Measurements from ENCODE around the gene NTRK1. TPM values are rescaled to one million over a fixed set of nuclear protein-coding genes. Genes with fewer than 3 reads are reported as not detected.

Gene NTRK1
- total and polyA plus RNA-seq, 2 donors (not counting 1 experiment from before 2014, with no cell fraction given), result not detected

DNA sequence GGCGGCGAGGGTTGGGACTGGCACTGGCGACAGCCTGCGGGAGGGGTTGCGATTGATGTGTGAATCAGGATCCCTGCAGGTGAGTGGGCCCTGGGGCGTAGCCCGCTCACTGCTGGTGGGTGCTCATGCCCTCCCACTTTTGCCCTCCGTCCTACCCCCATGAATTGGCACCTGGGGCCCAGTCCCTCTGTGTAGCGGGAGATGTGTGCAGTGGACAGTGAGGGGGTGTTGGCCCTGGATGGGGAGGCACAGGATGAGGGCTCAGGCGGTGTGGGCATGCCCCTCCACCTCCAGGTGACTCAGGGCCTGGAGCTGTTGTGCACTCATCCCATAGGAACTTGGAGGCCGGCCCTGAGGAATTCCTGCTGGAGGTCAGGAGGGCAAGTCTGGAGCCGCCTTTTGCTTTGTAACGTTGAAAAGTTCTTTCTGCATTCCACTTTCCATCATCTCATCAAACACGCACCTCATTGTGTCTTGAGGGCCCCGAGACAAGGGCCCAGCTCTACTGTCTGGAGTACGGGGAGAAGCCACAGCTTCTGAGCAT is 35.9 kb downstream of the NTRK1 start:
- H3K27ac ChIP-seq (ENCODE audit: low read length in 2 of 2), result no peak overlapping the region
- no peak for DNase-seq
- Mint-ChIP-seq H3K27me3 (peaks cover 72% of the 10 kb centered on the region), H3K9me3 (ENCODE audit: insufficient read depth) (no peaks in the 10 kb centered on the region), H3K4me1 (peaks cover 11% of the 10 kb centered on the region), H3K4me3 (no peak overlapping the region), H3K27ac (no peak overlapping the region)
- WGBS (ENCODE audit: insufficient coverage), result 92% methylated on average over 11 of the region's 16 CpGs
- intact Hi-C loops (cut with micrococcal nuclease), result no loop called here
- no peak overlapping the region for H2AFZ ChIP-seq (ENCODE audit: insufficient read depth, low read depth, low read length, poor library complexity, severe bottlenecking)
- peaks cover 0 to 58% (median 18%) of the 10 kb centered on the region in 4 experiments for H3K27me3 ChIP-seq (replicated peaks in 1 of 4; ENCODE audit: control extremely low read depth in 1 of 4, control insufficient read depth in 3 of 4, insufficient read depth in 4 of 4, low read length in 3 of 4)
- H4K20me1 ChIP-seq (ENCODE audit: control insufficient read depth, insufficient read depth, low read length, poor library complexity, severe bottlenecking), result no peaks in the 10 kb centered on the region
- ATAC-seq (ENCODE audit: low read depth), result no peak
- ChIA-PET CTCF (no interaction called here), POLR2A (no interaction called here)
- H3K4me2 ChIP-seq (replicated peaks; ENCODE audit: low read depth, low read length, poor library complexity, severe bottlenecking), result no peak overlapping the region
- TF ChIP-seq EZH2 (IDR thresholded peaks at IDR 0.05; ENCODE audit: borderline replicate concordance, insufficient read depth, low read depth, low read length, poor library complexity, severe bottlenecking), result no peak
- TF ChIP-seq, protein P1, sequence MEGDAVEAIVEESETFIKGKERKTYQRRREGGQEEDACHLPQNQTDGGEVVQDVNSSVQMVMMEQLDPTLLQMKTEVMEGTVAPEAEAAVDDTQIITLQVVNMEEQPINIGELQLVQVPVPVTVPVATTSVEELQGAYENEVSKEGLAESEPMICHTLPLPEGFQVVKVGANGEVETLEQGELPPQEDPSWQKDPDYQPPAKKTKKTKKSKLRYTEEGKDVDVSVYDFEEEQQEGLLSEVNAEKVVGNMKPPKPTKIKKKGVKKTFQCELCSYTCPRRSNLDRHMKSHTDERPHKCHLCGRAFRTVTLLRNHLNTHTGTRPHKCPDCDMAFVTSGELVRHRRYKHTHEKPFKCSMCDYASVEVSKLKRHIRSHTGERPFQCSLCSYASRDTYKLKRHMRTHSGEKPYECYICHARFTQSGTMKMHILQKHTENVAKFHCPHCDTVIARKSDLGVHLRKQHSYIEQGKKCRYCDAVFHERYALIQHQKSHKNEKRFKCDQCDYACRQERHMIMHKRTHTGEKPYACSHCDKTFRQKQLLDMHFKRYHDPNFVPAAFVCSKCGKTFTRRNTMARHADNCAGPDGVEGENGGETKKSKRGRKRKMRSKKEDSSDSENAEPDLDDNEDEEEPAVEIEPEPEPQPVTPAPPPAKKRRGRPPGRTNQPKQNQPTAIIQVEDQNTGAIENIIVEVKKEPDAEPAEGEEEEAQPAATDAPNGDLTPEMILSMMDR (IDR thresholded peaks at IDR 0.05), result no peak
- H3K79me2 ChIP-seq (ENCODE audit: control insufficient read depth, insufficient read depth, low read length), result no peaks in the 10 kb centered on the region
- H3K9ac ChIP-seq (ENCODE audit: low read length), result no peak overlapping the region
- no peaks in the 10 kb centered on the region for H3K36me3 ChIP-seq (replicated peaks in 1 of 2; ENCODE audit: control extremely low read depth in 1 of 2, control insufficient read depth in 1 of 2, extremely low read depth in 1 of 2, insufficient read depth in 2 of 2, low read length in 1 of 2)
- H3K4me3 ChIP-seq (ENCODE audit: control extremely low read depth in 1 of 5, extremely low read depth in 1 of 5, insufficient read depth in 1 of 5, low read depth in 2 of 5, low read length in 4 of 5), result no peak overlapping the region
- peaks cover 21 to 24% of the 10 kb centered on the region in 2 donors for H3K4me1 ChIP-seq (ENCODE audit: control insufficient read depth in 2 of 2, insufficient read depth in 2 of 2, low read length in 2 of 2)
- peaks cover 0 to 14% (median 0%) of the 10 kb centered on the region in 3 donors for H3K9me3 ChIP-seq (ENCODE audit: control extremely low read depth in 1 of 3, control insufficient read depth in 2 of 3, insufficient read depth in 1 of 3, low read length in 2 of 3)

DNA sequence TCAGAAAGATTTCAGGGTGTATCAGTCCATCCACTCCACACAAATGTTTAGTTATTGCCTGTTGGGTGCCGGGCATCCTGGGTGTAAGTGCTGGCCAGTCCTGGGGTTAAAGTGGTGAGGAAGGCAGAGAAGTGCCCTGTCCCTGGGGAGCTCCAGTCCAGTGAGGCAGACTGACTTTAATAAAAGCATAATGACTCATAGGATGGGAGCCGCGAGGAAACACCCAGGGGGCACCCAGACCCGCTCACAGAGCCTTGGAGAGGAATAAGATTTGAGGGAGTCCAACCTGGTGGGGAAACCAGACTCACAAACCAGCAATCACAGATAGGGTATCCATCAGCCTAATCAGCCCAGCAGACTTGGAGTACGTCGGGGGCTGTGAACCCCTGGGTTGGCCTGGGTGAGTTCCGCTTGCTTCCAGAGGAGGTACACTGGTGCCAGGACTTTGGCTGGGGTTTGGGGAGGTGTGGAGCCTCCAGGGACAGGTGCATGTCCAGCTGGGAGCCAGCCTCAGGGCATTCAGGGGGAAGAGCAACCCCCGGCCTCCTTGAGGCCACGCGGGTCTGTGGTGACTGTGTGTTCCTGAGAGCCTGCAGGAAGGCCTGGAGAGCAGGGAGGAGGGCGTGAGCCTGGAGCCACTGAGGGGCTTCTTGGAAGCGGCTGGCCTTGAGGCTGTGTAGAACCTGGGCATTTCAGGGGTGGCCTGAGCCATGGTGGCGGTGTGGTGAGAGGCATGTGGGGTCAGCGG is 36.6 kb downstream of the NTRK1 start:
- no peak for DNase-seq
- Histone ChIP-seq H4K20me1 (ENCODE audit: control insufficient read depth, insufficient read depth, low read length, poor library complexity, severe bottlenecking) (no peaks in the 10 kb centered on the region), H3K79me2 (ENCODE audit: control insufficient read depth, insufficient read depth, low read length) (no peaks in the 10 kb centered on the region), H2AFZ (ENCODE audit: insufficient read depth, low read depth, low read length, poor library complexity, severe bottlenecking) (no peak overlapping the region), H3K27ac (ENCODE audit: low read length in 2 of 2) (no peak overlapping the region), H3K4me1 (ENCODE audit: control insufficient read depth in 2 of 2, insufficient read depth in 2 of 2, low read length in 2 of 2) (peaks cover 16 to 17% of the 10 kb centered on the region in 2 donors), H3K9me3 (ENCODE audit: control extremely low read depth in 1 of 3, control insufficient read depth in 2 of 3, insufficient read depth in 1 of 3, low read length in 2 of 3) (peaks cover 0 to 8% (median 0%) of the 10 kb centered on the region in 3 donors), H3K4me3 (ENCODE audit: control extremely low read depth in 1 of 5, extremely low read depth in 1 of 5, insufficient read depth in 1 of 5, low read depth in 2 of 5, low read length in 4 of 5) (no peak overlapping the region), H3K9ac (ENCODE audit: low read length) (no peak overlapping the region), H3K4me2 (replicated peaks; ENCODE audit: low read depth, low read length, poor library complexity, severe bottlenecking) (no peak overlapping the region), H3K36me3 (replicated peaks in 1 of 2; ENCODE audit: control extremely low read depth in 1 of 2, control insufficient read depth in 1 of 2, extremely low read depth in 1 of 2, insufficient read depth in 2 of 2, low read length in 1 of 2) (no peaks in the 10 kb centered on the region), H3K27me3 (replicated peaks in 1 of 4; ENCODE audit: control extremely low read depth in 1 of 4, control insufficient read depth in 3 of 4, insufficient read depth in 4 of 4, low read length in 3 of 4) (peaks cover 0 to 54% (median 15%) of the 10 kb centered on the region in 4 experiments)
- ChIA-PET CTCF (no interaction called here), POLR2A (no interaction called here)
- Mint-ChIP-seq H3K4me1 (peaks cover 9% of the 10 kb centered on the region), H3K4me3 (no peak overlapping the region), H3K27ac (no peak overlapping the region), H3K9me3 (ENCODE audit: insufficient read depth) (no peaks in the 10 kb centered on the region), H3K27me3 (peaks cover 66% of the 10 kb centered on the region)
- TF ChIP-seq EZH2 (IDR thresholded peaks at IDR 0.05; ENCODE audit: borderline replicate concordance, insufficient read depth, low read depth, low read length, poor library complexity, severe bottlenecking), result no peak
- TF ChIP-seq, protein P1 (IDR thresholded peaks at IDR 0.05), result no peak
- no peak for ATAC-seq (ENCODE audit: low read depth)
- WGBS (ENCODE audit: insufficient coverage), result 83% methylated on average over 12 of the region's 14 CpGs
- intact Hi-C loops (cut with micrococcal nuclease), result no loop called here

All from B cell (primary cell).